Measurements from ENCODE around the gene SAYSD1.

The SAYSD1 gene

DNA sequence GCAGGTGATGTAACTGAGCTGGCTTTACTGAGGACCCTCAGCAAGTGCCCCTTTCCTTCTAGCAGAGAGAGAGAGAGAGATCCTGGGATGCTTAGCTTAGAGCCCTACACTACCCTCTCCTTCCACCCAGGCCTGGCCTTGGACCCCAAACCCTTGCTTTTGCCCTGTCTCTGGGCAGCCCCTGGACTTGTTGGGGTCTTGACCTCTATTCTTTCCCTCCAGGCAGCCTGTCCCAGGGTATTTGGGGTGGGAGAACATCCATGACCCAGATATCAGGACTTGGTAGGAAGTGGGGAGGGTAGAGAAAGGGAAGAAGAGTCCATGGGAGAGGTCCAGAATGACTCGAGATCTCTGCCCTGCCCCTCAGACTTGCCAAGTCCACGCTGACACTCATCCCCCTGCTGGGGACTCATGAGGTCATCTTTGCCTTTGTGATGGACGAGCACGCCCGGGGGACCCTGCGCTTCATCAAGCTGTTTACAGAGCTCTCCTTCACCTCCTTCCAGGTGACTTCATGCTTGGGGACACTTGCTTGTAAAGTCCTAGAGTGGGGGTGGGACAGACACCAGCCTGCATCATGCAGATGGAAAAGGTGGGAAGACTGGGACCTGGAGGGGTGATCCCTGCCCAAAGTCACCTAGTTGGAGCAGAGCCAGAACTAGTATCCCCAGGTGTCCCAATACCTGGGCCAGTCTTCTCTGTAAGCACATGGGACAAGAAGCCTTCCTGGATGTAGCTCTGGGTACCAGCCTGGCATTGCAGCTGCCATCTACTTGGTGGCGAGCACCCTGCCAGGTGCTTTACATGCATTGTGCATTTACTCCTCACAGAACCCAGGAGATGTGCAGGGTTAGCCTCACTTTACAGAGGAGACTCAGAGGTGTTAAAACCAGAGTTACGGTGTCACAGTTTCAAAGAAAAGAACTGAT lies 35.5 kb downstream of the SAYSD1 start:
- no peak for DNase-seq (ENCODE audit: low read depth in 1 of 2, low spot score in 1 of 2)

DNA sequence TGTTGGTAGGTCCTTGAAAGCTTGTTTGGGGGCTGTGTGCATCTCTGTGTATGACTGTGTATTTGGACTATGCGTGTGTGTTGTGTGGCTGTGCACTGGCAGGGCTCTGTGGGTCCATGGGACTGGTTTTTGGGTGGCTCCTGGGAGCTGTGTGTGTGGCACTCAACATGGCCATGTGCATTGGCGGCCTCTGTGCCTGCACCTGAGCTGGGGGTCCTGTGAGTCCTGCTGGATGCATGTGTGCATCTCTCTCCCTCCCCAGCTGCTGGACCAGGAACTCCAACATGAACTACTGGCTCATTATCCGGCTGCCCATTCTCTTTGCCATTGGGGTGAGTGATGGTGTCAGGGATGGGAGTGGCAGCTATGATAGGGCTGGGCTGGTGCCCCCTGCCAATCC lies 36.3 kb downstream of the SAYSD1 start:
- no peak for DNase-seq (ENCODE audit: low read depth in 1 of 2, low spot score in 1 of 2)

DNA sequence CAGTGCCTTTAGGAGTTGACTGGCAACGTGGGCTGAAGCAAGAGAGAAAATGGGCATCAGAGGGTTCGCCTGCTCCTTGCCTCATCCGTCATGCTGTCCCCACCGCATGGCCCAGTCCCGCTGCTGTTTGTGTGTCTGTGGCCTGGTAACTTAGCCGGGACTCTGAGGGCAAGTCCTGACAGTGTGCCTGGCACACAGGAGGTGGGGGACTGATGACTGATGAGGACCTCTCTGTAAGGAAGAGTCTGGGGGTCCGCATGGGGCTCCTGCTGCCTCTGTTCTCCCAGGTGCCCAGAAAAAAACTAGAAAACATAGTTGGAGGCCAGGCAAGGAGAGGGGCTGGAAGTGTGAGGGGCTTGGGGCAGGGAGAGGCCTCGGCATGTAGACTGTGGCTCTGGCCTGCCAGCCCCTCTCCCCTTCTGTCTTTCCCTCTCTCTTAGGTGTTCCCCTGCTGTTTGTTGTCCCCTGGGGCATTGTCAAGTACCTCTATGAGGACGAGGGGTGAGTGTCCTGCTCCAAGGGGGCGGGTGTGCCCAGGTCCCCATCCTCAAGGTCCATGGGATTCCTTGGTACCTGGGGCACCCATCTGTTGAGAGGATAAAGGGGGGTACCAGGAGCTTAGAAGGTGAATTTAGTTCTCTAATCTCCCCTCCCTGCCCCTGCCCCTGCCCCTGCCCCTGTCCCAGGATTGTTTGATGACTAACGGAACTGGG lies 36.9 kb downstream of the SAYSD1 start:
- no peak for DNase-seq (ENCODE audit: low read depth in 1 of 2, low spot score in 1 of 2)

DNA sequence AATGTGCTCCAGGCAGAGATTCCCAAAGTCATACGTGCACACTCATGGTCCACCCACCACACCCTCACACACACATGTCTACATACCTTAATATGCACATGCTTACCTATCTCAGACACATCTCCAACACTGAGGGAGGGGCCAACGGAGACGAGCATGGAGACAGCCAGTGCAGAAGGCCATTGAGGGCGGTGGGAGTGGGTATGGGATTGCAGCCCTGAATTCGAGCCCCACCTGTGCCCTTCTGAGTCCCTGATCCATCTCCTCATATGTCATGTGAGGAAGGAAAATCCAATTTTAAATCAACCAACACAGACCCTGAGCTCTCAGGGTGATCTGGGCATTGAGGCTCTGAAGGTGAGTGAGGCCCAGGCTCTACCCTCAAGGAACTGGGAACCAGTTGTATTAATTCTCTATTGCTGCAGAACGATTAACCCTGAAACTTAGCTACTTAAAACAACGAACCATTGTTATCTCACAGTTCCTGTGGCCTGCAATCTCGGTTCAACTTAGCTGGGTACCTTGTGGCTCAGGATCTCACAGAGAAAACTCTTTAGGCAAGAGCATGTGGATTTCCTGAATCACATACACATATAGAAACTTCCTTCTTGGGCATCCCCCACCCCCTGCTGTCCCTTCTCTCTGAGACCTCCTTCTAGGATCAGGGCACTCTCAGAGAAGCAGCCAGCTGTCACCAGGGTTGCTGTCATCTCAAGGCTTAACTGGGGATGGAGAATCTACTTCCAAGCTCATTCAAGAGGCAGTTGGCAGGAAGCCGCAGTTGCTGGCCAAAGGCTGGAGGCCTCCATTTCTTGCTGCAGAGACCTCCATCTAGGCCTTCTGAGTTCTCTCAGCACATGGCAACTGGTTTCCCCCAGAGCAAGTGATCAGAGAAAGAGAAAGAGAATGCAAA lies 38.1 kb downstream of the SAYSD1 start:
- DNase-seq (ENCODE audit: low read depth in 1 of 2, low spot score in 1 of 2) = no peak

DNA sequence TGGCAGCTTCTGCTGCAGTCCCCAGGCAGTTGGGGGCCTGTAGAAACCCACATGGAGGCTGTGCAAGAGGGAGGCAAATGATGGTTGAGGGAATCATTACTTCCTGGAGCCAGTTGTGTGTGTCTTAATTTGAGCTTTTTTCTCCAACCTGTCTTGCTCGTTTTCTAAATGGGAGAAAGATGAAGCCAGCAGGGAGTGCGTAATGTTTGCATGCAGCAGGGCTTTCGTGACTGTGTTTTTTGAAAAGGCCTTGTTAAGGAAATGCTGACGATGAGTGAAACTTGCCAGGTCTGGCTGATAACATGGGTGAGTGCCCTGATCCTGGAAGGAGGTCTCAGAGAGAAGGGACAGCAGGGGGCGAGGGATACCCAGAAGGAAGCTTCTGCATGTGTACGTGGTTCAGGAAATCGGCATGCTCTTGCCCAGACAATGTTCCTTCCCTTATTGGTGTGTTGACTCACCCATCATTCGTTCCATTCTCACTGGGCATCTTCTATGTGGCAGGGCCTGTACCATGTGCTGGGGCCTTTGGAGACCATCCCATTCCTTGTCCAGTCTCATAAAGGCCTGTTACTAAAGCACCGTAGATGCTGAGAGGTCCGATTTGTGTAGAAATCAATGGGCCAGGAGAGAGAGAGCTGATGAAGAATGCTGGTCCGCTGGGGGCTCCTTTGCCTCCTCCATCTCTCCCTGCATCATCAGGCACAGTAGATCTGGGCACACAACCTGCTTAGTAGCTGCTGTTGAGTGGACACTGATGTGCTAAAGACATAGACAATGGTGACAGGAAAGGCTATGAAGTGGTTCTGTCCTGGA lies 39.0 kb downstream of the SAYSD1 start:
- no peak for DNase-seq (ENCODE audit: low read depth in 1 of 2, low spot score in 1 of 2)

DNA sequence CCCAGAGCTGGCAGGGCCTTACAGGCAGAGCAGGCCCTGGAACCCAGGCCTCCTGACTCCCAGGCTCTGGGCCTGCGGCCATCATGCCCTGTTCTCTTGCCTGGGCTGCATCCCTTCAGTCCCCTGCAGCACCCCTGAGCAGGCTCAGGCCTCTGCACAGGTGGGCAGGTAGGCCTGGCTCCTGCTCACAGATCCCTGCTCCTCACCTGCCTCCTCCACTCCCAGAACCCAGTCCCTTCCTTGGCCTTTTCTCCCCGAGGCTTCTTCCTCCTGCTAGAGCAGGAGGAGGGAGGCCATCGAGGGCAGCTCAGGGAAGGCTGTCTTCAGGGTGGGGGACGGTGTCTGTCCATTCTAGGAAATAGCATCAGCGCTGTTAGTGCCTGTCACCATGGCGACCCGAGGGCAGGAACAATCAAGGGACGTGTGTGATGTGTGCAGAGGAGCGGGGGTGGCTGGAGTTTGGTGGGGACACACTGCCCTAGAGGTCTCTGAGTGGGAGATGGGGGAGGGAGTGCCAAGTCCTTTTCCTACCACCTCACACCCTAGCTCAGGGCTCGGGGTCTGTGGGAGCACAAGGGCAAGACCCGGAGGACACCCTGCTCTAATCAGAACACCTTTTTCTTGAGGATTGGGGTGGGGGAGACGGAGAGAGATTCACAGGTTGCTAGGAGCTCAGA lies 39.8 kb downstream of the SAYSD1 start:
- DNase-seq (ENCODE audit: low read depth in 1 of 2, low spot score in 1 of 2) = no peak

DNA sequence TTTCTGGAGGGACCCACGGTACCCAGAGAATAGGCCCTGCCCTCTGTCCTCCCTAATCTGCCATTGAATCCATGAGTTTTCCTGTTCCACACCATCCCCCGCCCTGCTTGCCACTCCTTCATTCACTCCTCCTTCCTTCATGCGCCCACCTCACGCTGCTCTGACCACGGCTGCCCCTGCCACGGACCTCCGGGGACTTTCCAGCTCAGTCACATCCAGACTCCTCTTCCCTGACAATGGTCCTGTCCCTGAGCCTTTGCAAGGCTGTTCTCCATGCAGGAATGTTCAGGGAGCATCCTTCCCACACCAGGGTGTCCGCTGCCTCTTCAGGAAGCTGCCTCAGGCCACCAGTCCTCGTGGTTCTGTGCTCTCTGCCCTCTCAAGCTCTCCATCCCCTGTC lies 40.5 kb downstream of the SAYSD1 start:
- DNase-seq (ENCODE audit: low read depth in 1 of 2, low spot score in 1 of 2) = no peak

DNA sequence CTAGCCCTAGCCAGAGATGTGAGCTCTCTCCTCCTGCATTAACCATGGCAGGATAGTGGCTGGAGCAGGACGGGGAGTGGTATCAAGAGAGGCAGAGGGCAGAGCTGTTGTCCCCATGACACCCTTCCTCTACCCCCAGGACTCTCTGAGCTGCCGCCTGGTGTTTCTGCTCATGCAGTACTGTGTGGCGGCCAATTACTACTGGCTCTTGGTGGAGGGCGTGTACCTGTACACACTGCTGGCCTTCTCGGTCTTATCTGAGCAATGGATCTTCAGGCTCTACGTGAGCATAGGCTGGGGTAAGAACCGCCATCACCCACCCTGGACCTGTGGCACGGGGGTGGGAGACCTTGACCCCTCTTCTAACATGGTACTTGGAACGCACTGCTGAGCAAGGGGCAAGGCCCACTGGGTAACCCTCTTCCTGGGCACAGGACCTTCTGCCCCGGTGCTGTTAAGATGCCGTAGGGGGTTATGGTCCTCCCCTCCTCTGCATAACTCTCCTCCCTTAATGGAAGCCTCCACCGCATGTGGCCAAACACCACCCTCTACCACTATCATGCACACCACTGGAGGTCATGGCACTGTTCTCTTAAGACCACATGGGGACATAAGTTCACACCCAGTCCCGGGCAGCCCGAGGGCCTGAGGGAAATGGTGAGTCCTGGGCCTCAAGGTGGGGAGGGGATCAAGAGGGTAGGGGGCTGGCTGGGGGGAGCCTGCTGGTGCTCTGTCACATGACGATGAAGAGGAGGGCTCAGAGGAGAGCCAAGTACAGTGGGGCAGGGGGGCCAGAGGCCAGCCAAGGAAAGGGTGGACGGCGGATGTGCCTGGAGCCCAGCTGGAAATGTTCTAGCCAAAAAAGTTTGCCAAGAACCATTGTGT lies 41.3 kb downstream of the SAYSD1 start:
- no peak for DNase-seq (ENCODE audit: low read depth in 1 of 2, low spot score in 1 of 2)

DNA sequence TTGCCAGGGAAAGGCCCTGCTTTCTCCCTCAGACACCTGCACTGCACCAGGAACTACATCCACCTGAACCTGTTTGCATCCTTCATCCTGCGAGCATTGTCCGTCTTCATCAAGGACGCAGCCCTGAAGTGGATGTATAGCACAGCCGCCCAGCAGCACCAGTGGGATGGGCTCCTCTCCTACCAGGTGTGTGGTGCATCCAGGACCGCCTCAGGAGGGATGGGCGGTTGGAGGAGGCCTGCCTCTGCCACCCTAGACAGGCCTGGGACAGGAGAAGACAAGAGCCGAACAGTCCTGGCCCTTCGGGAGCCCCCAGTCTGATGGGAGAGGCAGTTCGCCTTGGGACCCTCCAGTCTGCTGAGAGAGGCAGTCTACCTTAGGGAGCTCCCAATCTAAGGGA lies 42.2 kb downstream of the SAYSD1 start:
- DNase-seq (ENCODE audit: low read depth in 1 of 2, low spot score in 1 of 2) = no peak

DNA sequence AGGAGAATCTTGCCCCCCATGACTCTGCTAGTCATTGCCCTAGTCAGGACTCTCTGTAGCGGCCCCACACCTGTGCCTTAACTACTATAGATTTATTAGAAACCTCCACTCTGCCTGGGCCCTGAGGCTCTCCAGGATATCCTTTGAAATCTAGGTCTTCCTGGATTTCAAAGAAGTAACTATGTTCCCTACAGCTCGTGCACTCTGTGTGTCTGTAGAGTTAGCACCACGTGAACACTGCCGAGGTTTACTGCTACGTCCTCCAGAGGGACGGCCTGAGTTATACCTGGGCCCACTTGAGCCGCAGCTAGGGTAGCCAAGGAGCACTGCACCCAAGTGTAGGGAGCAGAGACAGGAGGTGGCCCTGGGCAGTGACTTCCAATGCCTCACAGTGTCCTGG lies 46.6 kb downstream of the SAYSD1 start:
- no peak for DNase-seq (ENCODE audit: low read depth in 1 of 2, low spot score in 1 of 2)

DNA sequence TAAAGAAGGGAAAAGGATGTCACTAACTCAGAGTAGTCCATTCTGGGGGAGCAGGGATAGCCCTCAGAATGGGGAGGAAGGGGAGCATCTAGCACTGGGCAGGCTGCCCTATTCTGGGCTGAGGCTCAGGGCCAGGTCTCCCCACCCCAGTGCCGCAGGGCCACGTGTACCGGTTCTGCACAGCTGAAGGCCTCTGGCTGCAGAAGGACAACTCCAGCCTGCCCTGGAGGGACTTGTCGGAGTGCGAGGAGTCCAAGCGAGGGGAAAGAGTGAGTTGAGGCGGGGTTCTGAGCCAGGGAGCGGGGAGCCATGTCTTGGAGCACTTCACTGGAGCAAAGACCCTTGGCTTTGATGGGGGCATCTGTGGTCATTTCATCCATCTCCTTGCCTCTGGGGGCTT lies 49.4 kb downstream of the SAYSD1 start:
- no peak for DNase-seq (ENCODE audit: low read depth in 1 of 2, low spot score in 1 of 2)

DNA sequence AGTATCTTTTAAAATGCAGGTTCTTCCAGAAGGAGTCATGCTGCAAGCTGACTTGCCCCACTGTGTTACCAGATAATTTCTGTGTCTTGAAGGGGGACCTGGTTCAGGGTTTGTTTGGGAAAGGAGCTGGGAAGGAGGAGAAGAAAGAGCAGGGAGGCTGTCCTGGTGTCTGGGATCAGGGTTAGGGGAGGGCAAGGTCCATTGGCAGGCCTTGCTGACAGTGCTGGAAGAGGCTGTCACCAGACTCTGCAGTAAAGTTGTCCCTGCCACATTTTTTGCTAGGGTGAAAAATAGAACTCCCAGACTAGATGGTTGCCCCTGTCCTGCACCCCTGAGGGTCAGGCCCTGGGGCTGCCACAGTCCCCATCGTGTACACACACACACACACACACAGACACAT lies 51.5 kb downstream of the SAYSD1 start:
- DNase-seq (ENCODE audit: low read depth in 1 of 2, low spot score in 1 of 2) = no peak

DNA sequence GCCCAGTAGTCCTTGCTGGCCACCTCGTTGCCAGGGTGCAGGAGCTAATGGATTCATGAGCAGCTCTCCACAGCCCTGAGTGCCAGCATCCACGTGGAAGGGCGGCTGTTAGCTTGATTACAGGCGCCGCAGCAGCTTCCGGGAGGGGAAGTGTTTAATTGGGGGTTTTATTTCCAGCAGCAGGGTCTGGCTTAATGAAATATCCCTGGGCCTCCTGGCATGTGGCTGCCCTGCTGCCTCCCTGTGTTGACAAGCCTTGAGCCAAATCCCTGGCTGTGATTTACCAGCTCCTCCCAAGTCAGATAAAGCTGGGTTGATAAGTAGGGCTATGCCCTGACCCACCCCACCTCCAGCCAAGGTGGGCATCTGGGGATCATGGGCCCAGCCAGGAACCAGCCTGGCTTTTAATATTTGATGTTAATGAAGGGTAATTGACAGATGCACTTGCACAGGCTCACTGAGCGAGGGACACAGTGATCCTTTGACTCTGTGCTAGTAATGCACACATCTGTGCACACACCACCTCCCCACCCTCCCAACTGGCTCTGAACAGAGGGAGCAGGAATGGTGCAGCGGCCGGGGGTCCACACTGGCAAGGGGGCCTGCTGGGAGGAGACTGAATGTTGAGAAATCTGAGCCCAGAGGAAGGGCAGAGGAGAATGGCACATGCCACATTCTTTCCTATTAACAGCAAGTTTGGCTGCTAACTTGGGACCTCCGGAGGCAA lies 52.8 kb downstream of the SAYSD1 start:
- no peak for DNase-seq (ENCODE audit: low read depth in 1 of 2, low spot score in 1 of 2)

DNA sequence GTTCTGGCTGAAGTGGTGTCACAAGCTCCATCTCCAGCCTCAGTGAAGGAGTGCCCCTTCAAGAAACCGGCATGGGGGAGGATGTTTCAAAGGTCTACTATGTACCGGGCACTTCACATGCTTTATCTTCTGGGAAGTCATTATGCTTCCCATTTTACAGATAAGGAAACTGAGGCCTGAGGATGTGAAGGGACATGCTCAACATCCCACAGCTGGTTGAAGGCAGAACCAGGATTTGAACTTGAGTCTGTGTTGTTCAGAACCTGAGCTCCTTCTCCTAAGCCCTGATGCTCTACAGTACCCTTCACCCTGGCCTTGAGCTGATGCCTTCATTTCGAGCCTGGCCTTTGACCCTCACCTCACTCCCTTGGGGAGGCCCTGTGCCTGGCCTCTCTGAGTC lies 53.4 kb downstream of the SAYSD1 start:
- DNase-seq (ENCODE audit: low read depth in 1 of 2, low spot score in 1 of 2) = no peak

DNA sequence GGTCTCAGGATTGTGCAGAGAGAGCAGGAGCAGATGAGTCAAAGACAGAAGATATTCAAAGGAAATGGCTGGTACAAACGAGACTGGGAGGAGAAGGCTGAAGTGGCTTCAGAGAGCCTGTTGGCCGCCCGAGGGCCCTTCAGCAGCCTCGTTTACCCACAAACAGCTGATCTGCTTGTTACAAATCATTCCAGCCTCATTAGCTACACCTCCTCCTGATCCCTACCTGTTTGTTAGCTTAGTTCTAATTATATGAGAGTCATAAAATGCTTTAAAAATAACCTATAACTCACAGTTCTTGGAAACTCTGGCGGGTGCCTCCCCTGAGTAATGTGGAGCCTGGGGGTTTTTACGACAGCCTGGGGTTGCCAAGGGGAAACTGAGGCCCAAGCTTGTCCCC lies 53.8 kb downstream of the SAYSD1 start:
- no peak for DNase-seq (ENCODE audit: low read depth in 1 of 2, low spot score in 1 of 2)

DNA sequence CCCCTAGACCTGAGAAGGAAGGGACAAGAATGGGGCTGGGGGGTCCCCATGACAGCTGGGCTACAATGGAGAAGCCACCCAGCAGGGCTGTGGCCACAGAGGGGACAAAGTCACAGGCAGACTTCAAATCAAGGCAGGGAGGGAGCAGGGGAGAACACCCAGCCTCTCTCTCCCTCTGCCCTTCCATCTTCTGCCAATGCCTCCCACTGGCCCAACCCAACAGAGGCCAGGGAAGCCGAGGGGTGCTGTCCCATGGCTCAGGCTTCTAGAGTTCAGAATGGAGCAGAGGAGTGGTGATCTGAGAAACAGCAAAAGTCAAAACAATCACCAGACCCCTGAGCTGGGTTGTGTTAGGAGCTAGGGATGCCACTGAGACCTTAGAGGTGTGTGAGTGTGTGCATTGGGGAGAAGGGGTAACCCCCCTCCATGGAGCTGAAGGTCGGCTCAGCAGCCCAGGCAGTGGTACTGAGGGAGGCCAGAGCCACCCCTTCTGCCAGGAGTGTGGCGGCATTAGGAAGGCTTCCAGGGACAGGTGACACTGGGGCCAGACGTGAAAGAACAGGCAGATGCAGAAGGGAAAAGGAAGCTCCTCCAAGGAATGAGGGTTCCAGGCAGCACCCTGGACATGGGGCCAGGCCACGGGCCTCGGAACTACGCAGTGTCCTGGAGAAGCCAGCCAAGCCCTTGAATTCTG lies 54.4 kb downstream of the SAYSD1 start:
- no peak for DNase-seq (ENCODE audit: low read depth in 1 of 2, low spot score in 1 of 2)

DNA sequence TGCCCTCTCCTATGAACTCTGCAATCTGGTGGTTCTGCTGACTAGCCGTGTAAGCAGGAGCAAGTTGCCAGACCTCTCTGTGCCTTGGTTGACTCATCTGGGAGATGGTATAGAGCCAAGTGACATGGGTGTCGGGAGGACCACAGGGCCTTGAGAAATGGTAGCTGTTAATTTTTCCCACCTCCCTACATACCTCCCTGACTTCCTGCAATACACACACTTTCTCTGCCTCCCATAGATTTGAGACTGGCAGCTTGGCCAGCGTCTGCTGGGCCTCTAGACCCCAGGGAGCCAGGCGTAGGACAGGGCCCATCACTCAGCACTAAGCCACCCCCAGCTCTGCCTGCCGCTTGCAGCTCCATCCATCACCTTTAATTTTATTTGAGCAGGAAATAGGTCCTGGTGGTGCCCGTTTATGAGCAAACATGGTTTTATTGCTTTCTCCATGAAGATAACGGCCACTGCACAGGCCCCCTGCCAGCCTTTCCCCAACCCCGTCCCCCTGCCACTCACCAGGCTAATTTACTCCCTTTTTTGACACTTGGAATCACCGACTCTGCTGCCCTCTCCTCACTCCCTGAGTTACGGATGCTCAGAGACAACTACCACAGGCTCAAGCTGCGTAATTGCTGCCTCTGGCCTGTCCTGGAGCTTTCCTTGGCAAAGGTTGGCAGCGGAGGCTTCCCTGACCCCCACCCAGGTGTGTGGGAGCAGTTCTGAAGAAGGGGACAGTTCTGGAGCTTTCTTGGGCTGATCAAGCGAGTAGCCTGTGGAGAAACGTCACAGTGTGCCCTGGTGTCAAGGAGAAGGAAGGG lies 55.3 kb downstream of the SAYSD1 start:
- DNase-seq (ENCODE audit: low read depth in 1 of 2, low spot score in 1 of 2) = no peak
